GM13977 (cell line): ENCODE measurements around the gene KCNK10.

ENCODE experiments used
- DNase-seq: peaks from one replicate; pipeline ENCODE4 v3.0.0; 2012; ENCODE audit warnings: low spot score
- in situ Hi-C: fragments of 300-500 bp; cut with MboI; formaldehyde crosslinking; loops from one replicate; pipeline ENCODE4 v1.12.0; 2022; ENCODE audit warnings: low sequenced_read_pairs, low pct_unique_long_range_greater_than_20kb, mixed read lengths, inconsistent platforms; ENCODE audit not compliant: unreplicated experiment
- TF ChIP-seq, protein P1 (sequence below): IDR thresholded peaks from 2 replicates; pipeline ENCODE4 v1.5.1; 2012; ENCODE audit warnings: mild to moderate bottlenecking, control low read depth; ENCODE audit not compliant: insufficient read depth; ENCODE audit errors: extremely low read depth, missing control alignments

KCNK10 gene

GRCh38 chr14:88189417-88190191 is 133.5 kb downstream of the KCNK10 start:
- TF ChIP-seq, protein P1, sequence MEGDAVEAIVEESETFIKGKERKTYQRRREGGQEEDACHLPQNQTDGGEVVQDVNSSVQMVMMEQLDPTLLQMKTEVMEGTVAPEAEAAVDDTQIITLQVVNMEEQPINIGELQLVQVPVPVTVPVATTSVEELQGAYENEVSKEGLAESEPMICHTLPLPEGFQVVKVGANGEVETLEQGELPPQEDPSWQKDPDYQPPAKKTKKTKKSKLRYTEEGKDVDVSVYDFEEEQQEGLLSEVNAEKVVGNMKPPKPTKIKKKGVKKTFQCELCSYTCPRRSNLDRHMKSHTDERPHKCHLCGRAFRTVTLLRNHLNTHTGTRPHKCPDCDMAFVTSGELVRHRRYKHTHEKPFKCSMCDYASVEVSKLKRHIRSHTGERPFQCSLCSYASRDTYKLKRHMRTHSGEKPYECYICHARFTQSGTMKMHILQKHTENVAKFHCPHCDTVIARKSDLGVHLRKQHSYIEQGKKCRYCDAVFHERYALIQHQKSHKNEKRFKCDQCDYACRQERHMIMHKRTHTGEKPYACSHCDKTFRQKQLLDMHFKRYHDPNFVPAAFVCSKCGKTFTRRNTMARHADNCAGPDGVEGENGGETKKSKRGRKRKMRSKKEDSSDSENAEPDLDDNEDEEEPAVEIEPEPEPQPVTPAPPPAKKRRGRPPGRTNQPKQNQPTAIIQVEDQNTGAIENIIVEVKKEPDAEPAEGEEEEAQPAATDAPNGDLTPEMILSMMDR: peak; percentile 84
- peak; percentile 75 for DNase-seq
- in situ Hi-C loops: no loop called here

GRCh38 chr14:88188745-88189416 is 134.2 kb downstream of the KCNK10 start:
- TF ChIP-seq, protein P1: peak; percentile 20
- DNase-seq: no peak
- in situ Hi-C loops: no loop called here

DNA sequence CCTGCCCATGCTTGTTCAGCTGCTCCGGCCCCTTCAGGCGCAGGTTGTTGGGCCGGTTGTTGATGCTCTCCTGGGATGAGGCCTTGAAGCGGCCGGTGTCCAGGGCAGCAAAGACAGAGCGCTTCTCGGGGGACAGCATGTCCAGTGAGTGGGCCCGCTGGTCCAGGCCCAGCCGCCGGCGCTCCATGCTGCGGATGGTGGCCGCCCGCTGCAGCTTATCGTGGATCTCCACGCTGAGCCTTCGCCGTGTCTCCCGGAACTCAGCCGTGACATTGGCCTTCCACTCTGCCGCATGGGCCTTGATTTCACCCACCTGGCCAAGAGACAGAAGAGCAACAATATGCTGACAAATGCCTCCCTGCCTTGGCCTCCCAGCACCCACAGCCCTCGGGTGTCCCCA is 137.2 kb downstream of the KCNK10 start:
- in situ Hi-C loops: no loop called here
- TF ChIP-seq, protein P1: no peak
- DNase-seq: no peak

DNA sequence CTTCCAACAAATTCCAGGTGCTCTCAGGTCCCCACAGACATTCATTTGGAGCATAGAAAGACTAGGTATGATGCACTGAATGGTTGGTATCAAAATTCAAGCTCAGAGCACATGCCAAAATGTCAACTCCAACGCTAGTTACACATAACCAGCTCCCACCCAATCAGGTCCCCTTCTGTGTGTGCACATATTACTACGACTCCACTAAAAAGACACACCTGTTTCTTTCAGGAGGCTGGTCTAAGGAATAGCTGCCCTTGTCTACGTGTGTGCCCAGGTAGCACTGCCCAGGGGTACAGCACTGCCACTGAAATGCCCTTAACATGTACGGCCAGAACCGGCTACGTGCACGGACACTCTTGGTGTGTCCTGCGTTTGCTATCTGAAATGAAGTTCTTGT is 138.1 kb downstream of the KCNK10 start:
- in situ Hi-C loops: no loop called here
- TF ChIP-seq, protein P1: no peak
- no peak for DNase-seq

GRCh38 chr14:88181072-88181471 is 142.0 kb downstream of the KCNK10 start:
- in situ Hi-C loops: no loop called here
- DNase-seq: peak; percentile 49
- TF ChIP-seq, protein P1: no peak

GRCh38 chr14:88179716-88180115 is 143.4 kb downstream of the KCNK10 start:
- in situ Hi-C loops: loop anchor here (10.0 kb wide), 1 partner anchor 235 kb away; no protein-coding TSS in a partner anchor
- TF ChIP-seq, protein P1: no peak
- DNase-seq: no peak
